Kidney (tissue), 14 donors: ENCODE data around the gene FGFR3. TPM values are rescaled to one million over a fixed set of nuclear protein-coding genes. Genes with fewer than 3 reads are reported as not detected.

Source experiments
- DNase-seq, 5 donors: peaks; one replicate each; pipeline ENCODE4 v3.0.0-alpha.2; 2013 to 2020
- FAIRE-seq: peaks from 2 replicates; lab custom pipeline; 2012; peaks lifted over from hg19 to GRCh38; lab: Jason Lieb, UNC
- H3K27ac ChIP-seq, 2 donors: one replicate each; pipeline ENCODE4 v1.7.0; 2013; ENCODE audit warnings: low read depth in 2 of 2, low read length in 2 of 2, inconsistent platforms in 1 of 2
- H3K27me3 ChIP-seq: one replicate; pipeline ENCODE4 v1.7.1; 2013; ENCODE audit warnings: low read length, inconsistent platforms; ENCODE audit not compliant: control insufficient read depth, insufficient read depth
- H3K36me3 ChIP-seq, 3 donors: one replicate each; pipeline versions ENCODE4 v1.7.0 to v1.7.1; 2013; ENCODE audit warnings: low read length in 3 of 3, control low read depth in 1 of 3, inconsistent platforms in 1 of 3; ENCODE audit not compliant: insufficient read depth in 3 of 3, control insufficient read depth in 2 of 3
- H3K4me1 ChIP-seq, 3 donors: one replicate each; pipeline versions ENCODE4 v1.7.0 to v1.7.1; 2013; ENCODE audit warnings: low read length in 3 of 3, inconsistent platforms in 1 of 3, low read depth in 1 of 3; ENCODE audit not compliant: control insufficient read depth in 2 of 3, insufficient read depth in 2 of 3
- H3K4me3 ChIP-seq, 3 donors: one replicate each; pipeline versions ENCODE4 v1.7.0 to v1.8.1; 2013; ENCODE audit warnings: low read length in 3 of 3, control low read depth in 1 of 3, inconsistent platforms in 1 of 3
- H3K9ac ChIP-seq, 3 donors: one replicate each; pipeline versions ENCODE4 v1.7.0 to v1.7.1; 2013; ENCODE audit warnings: low read length in 3 of 3, control low read depth in 1 of 3, inconsistent platforms in 1 of 3
- H3K9me3 ChIP-seq, 3 donors: one replicate each; pipeline versions ENCODE4 v1.7.0 to v1.7.1; 2013; ENCODE audit warnings: low read length in 3 of 3, control low read depth in 1 of 3, inconsistent platforms in 1 of 3; ENCODE audit not compliant: control insufficient read depth in 2 of 3, insufficient read depth in 1 of 3
- CTCF ChIP-seq: IDR thresholded peaks from 3 replicates; pipeline ENCODE4 v1.5.1; 2012; ENCODE audit warnings: mild to moderate bottlenecking, moderate library complexity, borderline replicate concordance; ENCODE audit not compliant: insufficient read depth; ENCODE audit errors: extremely low read depth
- intact Hi-C: fragments of 100-400 bp; cut with DNase I; formaldehyde crosslinking; loops from one replicate; pipeline ENCODE4 v1.11.1; 2022
- polyA plus RNA-seq: library from polyadenylated mRNA; stranded (reverse); fragments of 350-450 nt; fragmentation: Illumina TruSeq; extraction: RNeasy Lipid Tissue Mini Kit (QIAGEN cat#74804); gene quantifications from one replicate; pipeline ENCODE4 v1.2.3, GENCODE V29; 2014; ENCODE audit warnings: low read depth, low replicate concordance; ENCODE audit not compliant: insufficient read depth
- total RNA-seq: library from RNA; stranded (reverse); fragmentation: NEBNext Ultra II Directional; extraction: Animal tissue kit (Norgen Biotek cat#: 25700); gene quantifications from one replicate; pipeline ENCODE4 v1.2.1, GENCODE V29; 2021
- donor health status: control.
- donor health status: control.
- donor health status: control.
- donor health status: control.
- donor health status: control.
- donor health status: DM: yes; HTN: yes; CAD: no.
- donor health status: Normal renal cell carcinoma (clear cell type).

The FGFR3 gene
- total and polyA plus RNA-seq, 2 donors from 2014 or later: 25.5 to 28.5 TPM

- no peak for TF ChIP-seq CTCF
- Histone ChIP-seq H3K27me3 (no peaks in the 10 kb centered on the region), H3K4me3 (no peak overlapping the region), H3K36me3 (no peaks in the 10 kb centered on the region), H3K4me1 (peaks cover 0 to 15% (median 0%) of the 10 kb centered on the region in 3 donors), H3K27ac (no peak overlapping the region), H3K9me3 (no peaks in the 10 kb centered on the region), H3K9ac (no peak overlapping the region)
- intact Hi-C loops: no loop called here
- FAIRE-seq (no peak), DNase-seq (no peak)
Measured at GRCh38 chr4:1801286-1801958, 8.3 kb downstream of the FGFR3 start.

GRCh38 chr4:1802151-1802715 lies 9.1 kb downstream of the FGFR3 start:
- Histone ChIP-seq H3K9ac (no peak overlapping the region), H3K27ac (no peak overlapping the region), H3K4me1 (peaks cover 0 to 7% (median 0%) of the 10 kb centered on the region in 3 donors), H3K9me3 (no peaks in the 10 kb centered on the region), H3K27me3 (no peaks in the 10 kb centered on the region), H3K4me3 (no peak overlapping the region), H3K36me3 (peaks cover 0 to 2% (median 0%) of the 10 kb centered on the region in 3 donors)
- DNase-seq (peak in 2 of 5 donors; percentile 63), FAIRE-seq (no peak)
- no peak for TF ChIP-seq CTCF
- intact Hi-C loops: no loop called here

GRCh38 chr4:1802720-1803522 lies 9.8 kb downstream of the FGFR3 start:
- Histone ChIP-seq H3K4me1 (peaks cover 0 to 2% (median 0%) of the 10 kb centered on the region in 3 donors), H3K4me3 (no peak overlapping the region), H3K27me3 (no peaks in the 10 kb centered on the region), H3K36me3 (peaks cover 0 to 2% (median 0%) of the 10 kb centered on the region in 3 donors), H3K9ac (no peak overlapping the region), H3K9me3 (no peaks in the 10 kb centered on the region), H3K27ac (no peak overlapping the region)
- DNase-seq (no peak), FAIRE-seq (no peak)
- no peak for TF ChIP-seq CTCF
- intact Hi-C loops: no loop called here
